ENCODE results near the gene TIRAP. TPM values are rescaled to one million over a fixed set of nuclear protein-coding genes. Genes with fewer than 3 reads are reported as not detected.
A peak's percentile ranks its signal among the peaks of the same experiment; 100 is the strongest.

Gene TIRAP
- total RNA-seq, 4 donors from 2014 or later = 9.2 to 13.1 (median 10.1) TPM

DNA sequence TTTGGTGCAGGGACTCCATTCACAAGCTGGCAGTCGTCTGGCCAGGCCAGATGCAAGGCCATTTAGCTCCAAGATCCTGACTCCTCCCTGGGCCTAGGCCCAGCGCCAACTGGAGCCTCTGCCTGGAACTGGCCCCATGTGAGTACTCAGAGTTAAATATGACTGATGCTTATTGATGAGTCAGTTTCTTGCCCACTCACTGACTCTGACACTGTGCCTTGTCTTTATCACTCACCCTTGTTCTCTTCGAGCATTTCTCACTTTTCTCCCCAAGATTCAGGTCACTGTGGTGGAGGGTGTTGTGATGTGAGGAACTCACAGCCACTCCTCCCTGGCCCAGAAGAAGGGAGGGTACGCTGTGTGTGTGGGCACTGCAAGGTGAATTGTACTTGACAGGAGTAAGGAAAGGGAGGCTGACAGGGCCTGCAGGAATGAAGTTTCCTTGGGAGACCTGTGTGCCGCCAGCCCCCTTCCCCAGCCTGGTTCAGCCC lies 49.4 kb downstream of the TIRAP start:
- WGBS, 2 donors = 75 to 87% methylated on average over 5 of the region's 5 CpGs
- intact Hi-C loops (cut with DNase I) = no loop called here
- no peaks in the 10 kb centered on the region for H3K36me3 ChIP-seq
- H3K27me3 ChIP-seq = no peaks in the 10 kb centered on the region
- TF ChIP-seq, protein P1, sequence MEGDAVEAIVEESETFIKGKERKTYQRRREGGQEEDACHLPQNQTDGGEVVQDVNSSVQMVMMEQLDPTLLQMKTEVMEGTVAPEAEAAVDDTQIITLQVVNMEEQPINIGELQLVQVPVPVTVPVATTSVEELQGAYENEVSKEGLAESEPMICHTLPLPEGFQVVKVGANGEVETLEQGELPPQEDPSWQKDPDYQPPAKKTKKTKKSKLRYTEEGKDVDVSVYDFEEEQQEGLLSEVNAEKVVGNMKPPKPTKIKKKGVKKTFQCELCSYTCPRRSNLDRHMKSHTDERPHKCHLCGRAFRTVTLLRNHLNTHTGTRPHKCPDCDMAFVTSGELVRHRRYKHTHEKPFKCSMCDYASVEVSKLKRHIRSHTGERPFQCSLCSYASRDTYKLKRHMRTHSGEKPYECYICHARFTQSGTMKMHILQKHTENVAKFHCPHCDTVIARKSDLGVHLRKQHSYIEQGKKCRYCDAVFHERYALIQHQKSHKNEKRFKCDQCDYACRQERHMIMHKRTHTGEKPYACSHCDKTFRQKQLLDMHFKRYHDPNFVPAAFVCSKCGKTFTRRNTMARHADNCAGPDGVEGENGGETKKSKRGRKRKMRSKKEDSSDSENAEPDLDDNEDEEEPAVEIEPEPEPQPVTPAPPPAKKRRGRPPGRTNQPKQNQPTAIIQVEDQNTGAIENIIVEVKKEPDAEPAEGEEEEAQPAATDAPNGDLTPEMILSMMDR (IDR thresholded peaks at IDR 0.05) = no peak
- no peak for TF ChIP-seq POLR2A (IDR thresholded peaks at IDR 0.05)
- no peak overlapping the region for H3K4me3 ChIP-seq (replicated peaks in 1 of 3)
- no peak for DNase-seq
- H3K4me1 ChIP-seq = peaks cover 0 to 3% of the 10 kb centered on the region in 2 donors
- H3K27ac ChIP-seq = no peak overlapping the region
- H3K9me3 ChIP-seq = no peaks in the 10 kb centered on the region

DNA sequence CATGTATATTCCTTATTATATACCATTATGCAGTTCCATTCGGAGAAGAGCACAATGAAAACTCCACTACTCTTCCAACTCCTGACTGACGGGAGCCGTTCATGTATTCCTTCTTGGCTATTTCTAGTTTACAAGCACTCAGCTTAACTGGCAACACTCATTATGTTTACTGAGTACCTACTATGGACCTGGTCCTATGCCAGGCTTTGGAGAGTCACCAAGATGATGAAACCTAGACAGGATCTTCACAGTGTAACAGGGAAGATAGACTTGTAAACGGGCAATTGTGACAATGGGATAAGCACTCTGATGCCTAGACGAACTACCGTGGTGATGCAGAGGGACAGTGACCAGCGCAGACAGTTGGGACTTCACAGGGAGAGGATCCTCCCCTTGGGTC lies 50.2 kb downstream of the TIRAP start:
- Histone ChIP-seq H3K4me1 (peaks cover 0 to 3% of the 10 kb centered on the region in 2 donors), H3K27ac (no peak overlapping the region), H3K36me3 (no peaks in the 10 kb centered on the region), H3K27me3 (no peaks in the 10 kb centered on the region), H3K9me3 (no peaks in the 10 kb centered on the region), H3K4me3 (replicated peaks in 1 of 3) (no peak overlapping the region)
- DNase-seq = no peak
- no peak for TF ChIP-seq POLR2A (IDR thresholded peaks at IDR 0.05)
- TF ChIP-seq, protein P1 (IDR thresholded peaks at IDR 0.05) = no peak
- WGBS, 2 donors = 91 to 95% methylated on average over 7 of the region's 7 CpGs
- intact Hi-C loops (cut with DNase I) = no loop called here

DNA sequence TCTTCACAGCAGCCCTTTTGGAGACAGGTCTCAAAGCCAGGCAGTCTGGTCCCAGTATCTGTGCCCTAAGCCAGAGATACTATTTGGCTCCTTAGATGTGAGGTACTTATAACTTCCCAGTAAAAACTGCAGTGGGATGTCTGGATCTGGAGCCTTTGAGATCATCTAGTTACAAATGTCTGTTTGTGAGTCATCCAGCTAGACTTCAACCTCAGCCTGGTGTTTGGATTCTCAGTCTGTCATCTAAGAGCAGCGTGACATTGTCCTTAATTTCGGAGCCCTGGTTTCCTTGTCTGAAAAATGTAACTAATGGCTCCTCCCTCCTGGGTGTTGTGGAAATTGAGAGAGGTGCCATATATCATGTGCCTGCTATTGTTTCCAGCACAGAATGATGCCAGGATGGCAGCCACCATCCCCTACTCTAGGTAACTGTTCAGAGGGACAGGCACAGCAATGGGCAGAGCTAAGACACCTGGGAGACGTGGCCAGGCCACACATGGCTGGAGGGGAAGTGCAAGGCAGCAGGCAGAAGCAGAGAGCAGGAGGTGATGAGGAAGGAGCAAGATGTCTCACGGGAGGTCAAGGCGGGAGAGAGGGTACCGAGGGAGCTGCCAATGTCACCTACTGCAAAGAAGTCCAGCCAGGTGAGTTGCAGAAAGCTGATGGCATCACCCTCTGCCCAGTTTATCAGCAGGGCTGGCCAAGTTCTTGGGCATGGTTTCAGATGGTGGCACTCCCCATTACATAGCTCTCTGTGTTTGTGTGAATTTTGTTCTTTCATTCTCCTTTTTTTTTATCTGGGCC lies 52.0 kb downstream of the TIRAP start:
- H3K27me3 ChIP-seq = no peaks in the 10 kb centered on the region
- intact Hi-C loops (cut with DNase I) = no loop called here
- no peaks in the 10 kb centered on the region for H3K9me3 ChIP-seq
- H3K27ac ChIP-seq = no peak overlapping the region
- 95 to 97% methylated on average over 6 of the region's 6 CpGs for whole genome bisulfite sequencing, 2 donors
- TF ChIP-seq POLR2A (IDR thresholded peaks at IDR 0.05) = no peak
- TF ChIP-seq, protein P1 (IDR thresholded peaks at IDR 0.05) = no peak
- H3K36me3 ChIP-seq = no peaks in the 10 kb centered on the region
- H3K4me1 ChIP-seq = peaks cover 0 to 10% of the 10 kb centered on the region in 2 donors
- DNase-seq = no peak
- no peak overlapping the region for H3K4me3 ChIP-seq (replicated peaks in 1 of 3)

DNA sequence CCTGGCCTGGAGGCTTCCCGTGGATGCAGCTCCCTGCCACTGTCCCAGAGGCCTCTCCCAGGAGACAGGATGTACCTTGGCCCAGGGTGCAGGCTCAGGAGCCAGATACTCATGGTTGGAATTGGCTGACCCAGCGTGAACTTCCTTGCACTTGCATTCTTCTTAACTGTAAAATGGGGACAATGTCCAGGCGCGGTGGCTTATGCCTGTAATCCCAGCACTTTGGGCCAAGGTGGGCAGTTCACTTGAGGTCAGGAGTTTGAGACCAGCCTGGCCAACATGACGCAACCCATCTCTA lies 52.5 kb downstream of the TIRAP start:
- Histone ChIP-seq H3K4me1 (peaks cover 3 to 15% of the 10 kb centered on the region in 2 donors), H3K4me3 (replicated peaks in 1 of 3) (no peak overlapping the region), H3K27me3 (no peaks in the 10 kb centered on the region), H3K27ac (no peak overlapping the region), H3K9me3 (no peaks in the 10 kb centered on the region), H3K36me3 (no peaks in the 10 kb centered on the region)
- TF ChIP-seq, protein P1 (IDR thresholded peaks at IDR 0.05) = no peak
- no peak for TF ChIP-seq POLR2A (IDR thresholded peaks at IDR 0.05)
- DNase-seq = no peak
- 81 to 92% methylated on average over 5 of the region's 5 CpGs for WGBS, 2 donors
- intact Hi-C loops (cut with DNase I) = no loop called here

DNA sequence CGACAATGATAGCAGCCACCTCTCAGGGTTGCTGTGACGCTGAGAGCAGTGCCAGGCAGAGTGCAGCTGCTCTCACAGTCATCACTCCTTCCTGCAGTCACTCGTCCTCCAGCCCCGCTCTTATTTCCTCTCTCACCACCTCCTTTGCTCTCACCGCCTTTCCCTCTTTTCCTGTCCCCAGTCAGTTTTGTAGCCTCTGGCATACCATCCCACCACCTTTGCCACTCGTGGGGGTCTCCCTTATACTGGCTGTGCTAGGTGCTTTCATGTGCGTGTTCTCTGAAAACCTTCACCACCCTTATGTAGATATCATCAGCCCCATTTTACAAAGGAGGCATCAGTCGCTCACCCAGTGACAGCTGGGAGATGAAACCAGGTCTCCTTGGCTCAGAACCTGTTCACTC lies 53.2 kb downstream of the TIRAP start:
- Histone ChIP-seq H3K36me3 (no peaks in the 10 kb centered on the region), H3K4me1 (peaks cover 6 to 17% of the 10 kb centered on the region in 2 donors), H3K9me3 (no peaks in the 10 kb centered on the region), H3K27ac (peak overlapping the region in 1 of 3 donors; percentile 7), H3K27me3 (no peaks in the 10 kb centered on the region), H3K4me3 (replicated peaks in 1 of 3) (no peak overlapping the region)
- TF ChIP-seq, protein P1 (IDR thresholded peaks at IDR 0.05) = no peak
- TF ChIP-seq POLR2A (IDR thresholded peaks at IDR 0.05) = no peak
- intact Hi-C loops (cut with DNase I) = no loop called here
- WGBS, 2 donors = 71 to 88% methylated on average over 8 of the region's 8 CpGs
- no peak for DNase-seq
